B cell (primary cell): ENCODE results near the gene LRRC7. TPM values are rescaled to one million over a fixed set of nuclear protein-coding genes. Genes with fewer than 3 reads are reported as not detected.

Experiments used
- ATAC-seq: fragments of 200-7000 bp; cut with Tn5 transposase; one replicate; pipeline ENCODE4 v1.10.0; 2021; ENCODE audit warnings: low read depth, mild to moderate bottlenecking, moderate number of reproducible peaks, moderate library complexity
- CTCF ChIA-PET: fragments of 350-600 bp; sonication (Branson Sonifier 250); formaldehyde crosslinking; loops from one replicate; lab custom pipeline; 2021; ENCODE audit warnings: antibody characterized with exemption, inconsistent platforms; lab: Charles Lee
- POLR2A ChIA-PET: fragments of 350-600 bp; sonication (Branson Sonifier 250); formaldehyde crosslinking; loops from one replicate; lab custom pipeline; 2021; ENCODE audit warnings: antibody characterized with exemption; lab: Charles Lee
- DNase-seq: peaks from one replicate; pipeline ENCODE4 v3.0.0; 2013
- H2AFZ ChIP-seq: 2 replicates; pipeline ENCODE4 v1.6.1; 2012; ENCODE audit warnings: mild to moderate bottlenecking, low read depth, low read length; ENCODE audit not compliant: insufficient read depth, poor library complexity, severe bottlenecking
- H3K27ac ChIP-seq, 2 donors: 1 replicate in 1 of 2; 2 replicates in 1 of 2; pipeline ENCODE4 v1.5.1; 2012 to 2013; ENCODE audit warnings: low read length in 2 of 2, mild to moderate bottlenecking in 2 of 2, moderate library complexity in 1 of 2
- H3K27me3 ChIP-seq, 4 experiments: fragments of 200-600 bp in 1 of 4; sonication (generic) in 1 of 4; replicated peaks in 1 of 4; 1 replicate in 2 of 4; 2 replicates in 2 of 4; pipeline versions ENCODE4 v1.6.1 to v1.7.0; 2013 to 2016; ENCODE audit warnings: low read length in 3 of 4, mild to moderate bottlenecking in 2 of 4, mixed read lengths in 1 of 4, moderate library complexity in 1 of 4; ENCODE audit not compliant: insufficient read depth in 4 of 4, control insufficient read depth in 3 of 4; ENCODE audit errors: control extremely low read depth in 1 of 4
- H3K36me3 ChIP-seq, 2 experiments: replicated peaks in 1 of 2; 1 replicate in 1 of 2; 2 replicates in 1 of 2; pipeline versions ENCODE4 v1.6.1 to v1.7.1; 2013; ENCODE audit warnings: low read length in 1 of 2; ENCODE audit not compliant: insufficient read depth in 2 of 2, control insufficient read depth in 1 of 2; ENCODE audit errors: control extremely low read depth in 1 of 2, extremely low read depth in 1 of 2
- H3K4me1 ChIP-seq, 2 donors: fragments of 200-600 bp in 1 of 2; sonication (generic) in 1 of 2; 1 replicate in 1 of 2; 2 replicates in 1 of 2; pipeline versions ENCODE4 v1.5.1 to v1.6.1; 2013 to 2017; ENCODE audit warnings: low read length in 2 of 2; ENCODE audit not compliant: control insufficient read depth in 2 of 2, insufficient read depth in 2 of 2
- H3K4me2 ChIP-seq: replicated peaks from 2 replicates; pipeline ENCODE3; 2012; ENCODE audit warnings: mild to moderate bottlenecking, low read depth, low read length; ENCODE audit not compliant: poor library complexity, severe bottlenecking
- H3K4me3 ChIP-seq, 5 experiments: fragments of 200-600 bp in 1 of 5; sonication (generic) in 1 of 5; 1 replicate in 3 of 5; 2 replicates in 2 of 5; pipeline versions ENCODE4 v1.5.1 to v1.7.0; 2011 to 2016; ENCODE audit warnings: low read length in 4 of 5, mild to moderate bottlenecking in 4 of 5, low read depth in 2 of 5, control low read depth in 1 of 5, moderate library complexity in 1 of 5; ENCODE audit not compliant: insufficient read depth in 1 of 5; ENCODE audit errors: control extremely low read depth in 1 of 5, extremely low read depth in 1 of 5
- H3K79me2 ChIP-seq: fragments of 200-600 bp; sonication (generic); one replicate; pipeline ENCODE4 v1.6.0; 2016; ENCODE audit warnings: low read length; ENCODE audit not compliant: control insufficient read depth, insufficient read depth
- H3K9ac ChIP-seq: fragments of 200-600 bp; sonication (generic); 2 replicates; pipeline ENCODE4 v1.6.1; 2017; ENCODE audit warnings: mild to moderate bottlenecking, low read length, moderate library complexity
- H3K9me3 ChIP-seq, 3 donors: one replicate each; pipeline versions ENCODE4 v1.6.1 to v1.7.1; 2013; ENCODE audit warnings: low read length in 2 of 3; ENCODE audit not compliant: control insufficient read depth in 2 of 3, insufficient read depth in 1 of 3; ENCODE audit errors: control extremely low read depth in 1 of 3
- H4K20me1 ChIP-seq: 2 replicates; pipeline ENCODE4 v1.6.0; 2012; ENCODE audit warnings: mild to moderate bottlenecking, low read length; ENCODE audit not compliant: insufficient read depth, control insufficient read depth, poor library complexity, severe bottlenecking
- H3K27ac Mint-ChIP-seq: one replicate; pipeline ENCODE4 v1.8.0; 2021; ENCODE audit warnings: mixed read lengths
- H3K27me3 Mint-ChIP-seq: one replicate; pipeline ENCODE4 v1.8.0; 2021; ENCODE audit warnings: mixed read lengths
- H3K4me1 Mint-ChIP-seq: one replicate; pipeline ENCODE4 v1.8.0; 2021; ENCODE audit warnings: mixed read lengths
- H3K4me3 Mint-ChIP-seq: one replicate; pipeline ENCODE4 v1.8.0; 2021; ENCODE audit warnings: mixed read lengths
- H3K9me3 Mint-ChIP-seq: one replicate; pipeline ENCODE4 v1.8.0; 2022; ENCODE audit warnings: mixed read lengths; ENCODE audit not compliant: insufficient read depth
- EZH2 ChIP-seq: IDR thresholded peaks from 2 replicates; pipeline ENCODE4 v1.6.1; 2012; ENCODE audit warnings: borderline replicate concordance, low read depth, mild to moderate bottlenecking, moderate library complexity, low read length; ENCODE audit not compliant: insufficient read depth, poor library complexity, severe bottlenecking
- WGBS: methylation state at CpG from one replicate; pipeline ENCODE4 v1.1.5; 2013; ENCODE audit warnings: missing lambda C conversion rate; ENCODE audit not compliant: insufficient coverage; 5-methylcytosine and 5-hydroxymethylcytosine counted together
- intact Hi-C: fragments of 100-400 bp; cut with micrococcal nuclease; formaldehyde crosslinking; loops from one replicate; pipeline ENCODE4 v1.10.0; 2022
- polyA plus RNA-seq: library from polyadenylated mRNA; depleted of rRNA; stranded (reverse); fragments of >200 nt; gene quantifications from 2 replicates; pipeline ENCODE4 v1.2.3, GENCODE V29; 2012
- total RNA-seq, 2 donors: library from RNA; stranded (reverse); fragments of 120-200 nt in 1 of 2; gene quantifications; 1 replicate in 1 of 2; 2 replicates in 1 of 2; pipeline versions ENCODE4 v1.2.3 to v1.2.4, GENCODE V29; 2013 to 2022
- TF ChIP-seq, protein P1 (sequence below): fragments of 200-600 bp; IDR thresholded peaks from one replicate; pipeline ENCODE4 v1.8.0; 2022; ENCODE audit warnings: antibody characterized with exemption, mild to moderate bottlenecking

The LRRC7 gene
- total and polyA plus RNA-seq, 2 donors (not counting 1 experiment from before 2014, with no cell fraction given): not detected

DNA sequence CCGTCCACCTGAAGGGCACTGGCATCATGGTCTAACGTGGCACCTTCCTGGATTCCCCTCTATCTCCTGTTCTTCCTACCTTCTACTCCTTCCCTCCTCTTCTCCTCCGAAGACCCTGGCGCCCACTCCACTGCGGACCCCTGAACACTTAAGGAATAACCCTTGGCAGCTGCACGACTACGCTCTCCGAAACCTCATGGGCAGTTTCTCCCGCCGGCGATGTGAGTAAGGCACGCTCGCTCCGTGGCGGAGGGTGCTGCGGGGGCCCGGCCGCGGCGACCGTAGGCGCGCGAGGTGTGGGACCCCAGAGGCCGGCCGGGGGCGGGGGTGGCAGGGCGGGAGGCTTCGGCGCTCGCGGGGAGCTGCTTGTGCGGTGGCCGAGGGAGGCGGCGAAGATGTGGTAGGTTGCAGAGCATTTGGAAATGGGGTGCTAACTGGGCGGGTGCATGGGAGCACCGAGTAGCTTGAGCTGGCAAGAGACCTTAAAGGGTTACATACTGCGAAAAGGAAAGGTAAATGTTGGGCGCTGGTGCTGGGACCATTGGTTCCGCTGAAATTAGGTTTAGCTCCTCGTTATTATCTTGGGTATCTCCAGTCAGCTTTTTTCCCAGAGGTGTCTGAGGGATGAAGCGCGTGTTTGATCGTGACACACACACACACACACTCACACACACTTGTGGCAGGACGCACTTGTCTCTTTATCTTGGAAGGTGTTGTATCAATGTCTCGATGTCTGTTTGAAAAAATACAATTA is 876 bp downstream of the LRRC7 start:
- intact Hi-C loops: no loop called here
- ChIA-PET POLR2A (no interaction called here), CTCF (no interaction called here)
- no peaks in the 10 kb centered on the region for H3K4me1 ChIP-seq
- peaks cover 0 to 32% (median 7%) of the 10 kb centered on the region in 4 experiments for H3K27me3 ChIP-seq
- no peaks in the 10 kb centered on the region for H3K36me3 ChIP-seq
- H3K9me3 Mint-ChIP-seq: peaks cover 2% of the 10 kb centered on the region
- no peak overlapping the region for H3K27ac ChIP-seq
- no peak overlapping the region for H2AFZ ChIP-seq
- ATAC-seq (no peak), DNase-seq (no peak)
- H3K4me3 ChIP-seq: no peak overlapping the region
- H3K9ac ChIP-seq: no peak overlapping the region
- H3K79me2 ChIP-seq: no peaks in the 10 kb centered on the region
- H4K20me1 ChIP-seq: no peaks in the 10 kb centered on the region
- no peak for TF ChIP-seq EZH2
- TF ChIP-seq, protein P1, sequence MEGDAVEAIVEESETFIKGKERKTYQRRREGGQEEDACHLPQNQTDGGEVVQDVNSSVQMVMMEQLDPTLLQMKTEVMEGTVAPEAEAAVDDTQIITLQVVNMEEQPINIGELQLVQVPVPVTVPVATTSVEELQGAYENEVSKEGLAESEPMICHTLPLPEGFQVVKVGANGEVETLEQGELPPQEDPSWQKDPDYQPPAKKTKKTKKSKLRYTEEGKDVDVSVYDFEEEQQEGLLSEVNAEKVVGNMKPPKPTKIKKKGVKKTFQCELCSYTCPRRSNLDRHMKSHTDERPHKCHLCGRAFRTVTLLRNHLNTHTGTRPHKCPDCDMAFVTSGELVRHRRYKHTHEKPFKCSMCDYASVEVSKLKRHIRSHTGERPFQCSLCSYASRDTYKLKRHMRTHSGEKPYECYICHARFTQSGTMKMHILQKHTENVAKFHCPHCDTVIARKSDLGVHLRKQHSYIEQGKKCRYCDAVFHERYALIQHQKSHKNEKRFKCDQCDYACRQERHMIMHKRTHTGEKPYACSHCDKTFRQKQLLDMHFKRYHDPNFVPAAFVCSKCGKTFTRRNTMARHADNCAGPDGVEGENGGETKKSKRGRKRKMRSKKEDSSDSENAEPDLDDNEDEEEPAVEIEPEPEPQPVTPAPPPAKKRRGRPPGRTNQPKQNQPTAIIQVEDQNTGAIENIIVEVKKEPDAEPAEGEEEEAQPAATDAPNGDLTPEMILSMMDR: no peak
- no peaks in the 10 kb centered on the region for H3K9me3 ChIP-seq
- H3K4me1 Mint-ChIP-seq: peaks cover 5% of the 10 kb centered on the region
- peaks cover 41% of the 10 kb centered on the region for H3K27me3 Mint-ChIP-seq
- no peak overlapping the region for H3K27ac Mint-ChIP-seq
- H3K4me3 Mint-ChIP-seq: peak overlapping the region; percentile 29
- H3K4me2 ChIP-seq: no peak overlapping the region
- WGBS: 1% methylated on average over 39 of the region's 47 CpGs

DNA sequence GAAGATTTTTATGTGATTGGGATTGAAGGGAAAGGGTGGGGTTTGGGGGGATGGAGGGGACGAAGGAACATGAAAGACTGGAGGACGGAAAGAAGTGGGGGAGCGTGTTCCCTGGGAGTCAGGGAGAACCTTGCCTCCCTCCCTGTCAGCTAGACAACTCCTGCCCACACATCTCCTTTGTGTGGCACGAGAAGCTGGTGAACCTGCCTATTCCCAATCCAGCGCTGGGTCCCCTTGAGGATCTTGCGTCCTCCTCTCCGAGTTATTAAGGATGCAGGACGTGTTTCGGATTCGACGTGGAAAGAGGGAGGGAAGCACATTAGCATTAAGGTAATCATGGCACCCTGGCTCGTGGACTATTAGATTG is 1.4 kb downstream of the LRRC7 start:
- ChIA-PET POLR2A (no interaction called here), CTCF (no interaction called here)
- no peaks in the 10 kb centered on the region for H3K36me3 ChIP-seq
- H3K9me3 Mint-ChIP-seq: peaks cover 2% of the 10 kb centered on the region
- no peak overlapping the region for H3K9ac ChIP-seq
- WGBS: 3% methylated on average over 8 of the region's 12 CpGs
- H3K4me2 ChIP-seq: no peak overlapping the region
- no peak for ATAC-seq
- H3K27me3 ChIP-seq: peaks cover 0 to 32% (median 7%) of the 10 kb centered on the region in 4 experiments
- H3K4me1 Mint-ChIP-seq: peaks cover 5% of the 10 kb centered on the region
- no peaks in the 10 kb centered on the region for H3K9me3 ChIP-seq
- DNase-seq: no peak
- H3K27me3 Mint-ChIP-seq: peaks cover 45% of the 10 kb centered on the region
- intact Hi-C loops: no loop called here
- no peak overlapping the region for H2AFZ ChIP-seq
- H3K27ac ChIP-seq: no peak overlapping the region
- no peak overlapping the region for H3K4me3 Mint-ChIP-seq
- no peak overlapping the region for H3K27ac Mint-ChIP-seq
- no peaks in the 10 kb centered on the region for H3K4me1 ChIP-seq
- H3K4me3 ChIP-seq: no peak overlapping the region
- TF ChIP-seq, protein P1: no peak
- no peak for TF ChIP-seq EZH2
- no peaks in the 10 kb centered on the region for H4K20me1 ChIP-seq
- no peaks in the 10 kb centered on the region for H3K79me2 ChIP-seq
